Embryonic facial prominence (tissue), 1 donor: ENCODE results near the gene WDR93.
"Not testable (repeated sequence)": the region's sequence is repeated elsewhere in the genome, so short reads cannot be mapped to it uniquely, and the experiment has no call there.

Experiments used
- DNase-seq: peaks from one replicate; pipeline ENCODE4 v3.0.0-alpha.2; 2016; ENCODE audit errors: extremely low spot score

The WDR93 gene

DNA sequence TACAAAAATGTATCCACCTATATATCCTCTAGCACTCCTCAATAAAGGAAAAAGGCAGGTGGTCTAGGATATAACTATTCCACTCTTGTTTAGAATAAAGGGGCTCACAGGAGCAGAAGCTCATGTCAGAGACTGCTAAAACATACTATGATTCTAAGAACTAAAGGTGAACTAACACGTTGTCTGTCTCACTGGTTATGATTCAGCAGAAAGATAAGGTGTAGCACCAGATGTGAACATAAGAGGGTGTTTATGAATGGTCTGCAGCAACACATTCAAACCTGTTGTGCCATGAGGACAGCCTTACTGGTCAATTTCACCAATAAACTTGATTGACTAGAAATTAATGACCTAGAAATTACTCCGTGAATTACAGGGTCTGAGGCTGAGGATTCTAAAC is 4.6 kb upstream of the WDR93 start:
- no peak for DNase-seq

DNA sequence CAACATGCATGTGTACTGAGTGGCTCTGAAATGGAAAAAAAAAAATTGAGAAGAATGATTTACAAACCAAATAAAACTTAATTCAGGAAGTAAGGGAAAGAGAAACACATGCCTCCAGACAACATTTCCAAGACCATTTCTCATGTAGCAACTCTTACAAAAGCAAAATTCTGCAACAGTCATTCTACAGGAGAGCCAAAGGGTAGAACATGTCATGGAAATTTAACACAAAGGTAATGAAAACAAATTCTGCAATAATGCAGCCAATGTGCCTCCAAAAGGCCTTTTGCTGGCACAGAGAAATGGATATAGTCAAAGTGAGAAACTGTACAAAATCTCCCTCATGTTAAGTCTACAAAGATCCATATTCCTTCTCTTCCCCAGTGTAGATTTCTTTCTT is 4.1 kb upstream of the WDR93 start:
- DNase-seq = no peak

DNA sequence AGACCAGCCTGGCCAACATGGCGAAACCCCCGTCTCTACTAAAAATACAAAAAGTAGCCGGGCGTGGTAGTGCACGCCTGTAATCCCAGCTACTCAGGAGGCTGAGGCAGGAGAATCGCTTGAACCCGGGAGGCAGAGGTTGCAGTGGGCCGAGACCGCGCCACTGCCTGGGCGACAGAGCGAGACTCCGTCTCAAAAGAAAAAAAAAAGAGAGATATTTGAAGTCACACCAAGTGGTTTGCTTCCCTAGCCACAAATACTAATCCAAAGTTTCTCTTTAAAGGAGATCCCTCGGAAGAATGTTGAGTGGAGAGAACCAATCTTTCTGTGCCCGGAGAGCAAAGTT is 708 bp upstream of the WDR93 start:
- not testable (repeated sequence) for DNase-seq

DNA sequence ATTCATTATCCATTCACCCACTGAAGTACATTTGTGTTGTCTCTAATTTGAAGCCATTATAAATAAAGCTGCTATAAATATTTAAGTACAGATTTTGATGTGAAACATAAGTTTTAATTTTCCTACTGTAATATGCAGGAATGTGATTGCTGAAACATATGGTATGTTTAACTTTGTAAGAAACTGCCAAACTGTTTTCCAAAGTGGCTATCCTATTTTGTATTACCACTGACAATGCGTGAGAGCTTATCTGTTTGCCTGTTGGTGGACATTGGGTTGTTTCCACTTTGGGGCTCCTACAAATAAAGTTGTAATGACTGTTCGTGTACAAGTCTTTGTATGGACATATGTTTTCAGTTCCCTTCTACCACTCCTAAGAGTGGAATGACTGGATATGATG is 2.5 kb downstream of the WDR93 start:
- DNase-seq = no peak

- no peak for DNase-seq
Observed at GRCh38 chr15:89693696-89694095, 3.1 kb downstream of the WDR93 start.

DNA sequence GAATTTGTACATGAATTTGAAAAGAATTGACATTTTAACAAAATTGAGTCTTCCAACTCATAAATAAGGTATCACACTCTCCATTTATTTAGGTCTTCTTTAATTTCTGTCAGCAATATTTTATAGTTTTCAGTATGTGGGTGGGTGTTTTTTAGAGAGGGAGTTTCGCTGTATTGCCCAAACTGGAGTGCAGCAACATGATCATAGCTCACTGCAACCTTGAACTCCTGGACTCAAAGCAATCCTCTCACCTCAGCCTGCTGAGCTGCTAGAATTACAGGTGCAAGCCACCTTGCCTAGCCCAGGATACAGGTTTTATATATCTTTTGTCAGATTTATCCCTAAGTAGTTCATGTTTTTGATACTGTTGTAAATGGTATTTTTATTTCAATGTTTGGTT is 4.6 kb downstream of the WDR93 start:
- DNase-seq = no peak

- DNase-seq = no peak
Observed at GRCh38 chr15:89704411-89704810, 13.8 kb downstream of the WDR93 start.

DNA sequence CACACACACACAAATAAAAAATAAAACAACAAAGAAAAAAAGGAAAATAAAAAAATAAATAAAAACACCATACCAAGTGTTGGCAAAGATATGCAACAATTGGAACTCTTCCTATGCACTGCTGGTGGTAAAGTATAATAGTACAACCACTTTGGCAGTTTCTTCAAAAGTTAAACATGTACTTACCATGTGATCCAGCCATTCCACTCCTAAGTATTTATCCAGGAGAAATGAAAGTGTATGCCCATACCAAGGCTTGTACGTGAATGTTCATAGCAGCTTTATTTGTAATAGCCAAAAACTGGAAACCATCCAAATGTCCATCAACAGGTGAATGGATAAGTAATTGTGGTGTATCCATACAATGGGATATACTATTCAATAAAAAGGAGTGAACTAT is 17.0 kb downstream of the WDR93 start:
- DNase-seq = no peak

DNA sequence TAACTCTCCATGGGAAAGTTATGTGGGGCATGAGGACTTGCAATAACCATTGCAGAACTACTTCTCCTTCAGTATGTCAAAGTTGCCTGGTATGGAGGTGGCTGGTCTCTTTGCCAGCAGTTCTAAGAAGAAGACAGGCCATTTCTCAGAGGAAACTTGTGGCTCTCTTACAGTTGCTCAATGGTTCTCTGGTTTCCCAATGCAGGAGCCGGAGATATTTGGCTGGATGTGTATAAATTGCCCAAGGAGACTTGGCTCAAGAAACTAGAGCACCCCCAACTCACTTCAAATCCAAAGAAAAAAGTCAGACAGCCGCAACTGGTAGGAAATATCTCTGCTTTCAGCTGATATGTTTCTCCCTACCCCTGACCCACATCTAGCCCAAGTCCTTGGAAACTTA is 24.2 kb downstream of the WDR93 start:
- DNase-seq = no peak

- no peak for DNase-seq
Observed at GRCh38 chr15:89723031-89723430, 32.4 kb downstream of the WDR93 start.

GRCh38 chr15:89724621-89725020 is 34.0 kb downstream of the WDR93 start:
- no peak for DNase-seq

GRCh38 chr15:89725064-89725463 is 34.5 kb downstream of the WDR93 start:
- no peak for DNase-seq

- no peak for DNase-seq
Observed at GRCh38 chr15:89728254-89728653, 37.6 kb downstream of the WDR93 start.

- no peak for DNase-seq
Observed at GRCh38 chr15:89731275-89731674, 40.7 kb downstream of the WDR93 start.

- DNase-seq = no peak
Observed at GRCh38 chr15:89732451-89733172, 42.0 kb downstream of the WDR93 start.

GRCh38 chr15:89735773-89736172 is 45.2 kb downstream of the WDR93 start:
- DNase-seq = no peak

GRCh38 chr15:89740137-89740536 is 49.5 kb downstream of the WDR93 start:
- DNase-seq = no peak

- no peak for DNase-seq
Observed at GRCh38 chr15:89743011-89743410, 52.4 kb downstream of the WDR93 start.

DNA sequence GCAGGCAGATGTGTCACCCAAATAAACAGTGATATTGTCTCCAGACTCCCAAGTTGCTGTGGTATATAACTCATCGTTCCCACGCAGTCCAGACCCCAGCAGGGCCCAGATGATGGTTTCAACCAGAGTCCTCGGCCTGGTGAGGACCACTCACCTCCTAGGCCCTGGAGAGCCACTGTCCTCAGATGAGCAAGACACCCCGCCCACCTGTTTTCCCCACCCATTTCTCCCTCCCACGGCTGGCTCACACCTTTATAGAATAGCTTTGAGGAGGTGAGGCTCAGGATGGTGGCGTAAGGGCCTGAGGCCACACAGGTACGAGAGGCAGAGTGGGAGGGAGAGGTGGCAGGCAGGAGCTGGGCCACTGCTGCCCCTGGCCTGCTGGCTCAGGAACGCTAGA is 53.0 kb downstream of the WDR93 start:
- DNase-seq = no peak

- no peak for DNase-seq
Observed at GRCh38 chr15:89745131-89745530, 54.5 kb downstream of the WDR93 start.

- DNase-seq = no peak
Observed at GRCh38 chr15:89745768-89746167, 55.2 kb downstream of the WDR93 start.

DNA sequence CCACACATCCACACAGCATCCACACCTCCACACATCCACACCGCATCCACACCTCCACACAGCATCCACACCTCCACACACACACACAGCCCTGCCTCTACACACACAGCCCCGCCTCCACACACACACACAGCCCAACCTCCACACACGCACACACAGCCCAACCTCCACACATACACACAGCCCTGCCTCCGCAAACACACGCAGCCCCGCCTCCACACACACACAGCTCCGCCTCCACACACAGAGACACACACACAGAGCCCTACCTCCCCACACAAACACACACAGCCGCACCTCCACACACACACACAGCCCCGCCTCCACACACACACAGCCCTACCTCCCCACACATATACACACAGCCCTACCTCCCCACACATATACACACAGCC is 55.8 kb downstream of the WDR93 start:
- no peak for DNase-seq

GRCh38 chr15:89747708-89748682 is 57.4 kb downstream of the WDR93 start:
- no peak for DNase-seq
